ENCODE data around the gene IL1RAPL2.
"Not testable (repeated sequence)": the region's sequence is repeated elsewhere in the genome, so short reads cannot be mapped to it uniquely, and the experiment has no call there.

IL1RAPL2 gene

DNA sequence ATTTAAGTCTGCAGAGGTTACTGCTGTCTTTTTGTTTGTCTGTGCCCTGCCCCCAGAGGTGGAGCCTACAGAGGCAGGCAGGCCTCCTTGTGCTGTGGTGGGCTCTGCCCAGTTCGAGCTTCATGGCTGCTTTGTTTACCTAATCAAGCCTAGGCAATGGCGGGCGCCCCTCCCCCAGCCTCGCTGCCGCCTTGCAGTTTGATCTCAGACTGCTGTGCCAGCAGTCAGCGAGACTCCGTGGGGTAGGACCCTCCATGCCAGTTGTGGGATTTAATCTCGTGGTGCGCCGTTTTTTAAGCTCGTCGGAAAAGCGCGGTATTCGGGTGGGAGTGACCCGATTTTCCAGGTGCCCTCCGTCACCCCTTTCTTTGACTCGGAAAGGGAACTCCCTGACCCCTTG is 111.5 kb downstream of the IL1RAPL2 start:
- not testable (repeated sequence) for DNase-seq (ENCODE audit: low spot score)

DNA sequence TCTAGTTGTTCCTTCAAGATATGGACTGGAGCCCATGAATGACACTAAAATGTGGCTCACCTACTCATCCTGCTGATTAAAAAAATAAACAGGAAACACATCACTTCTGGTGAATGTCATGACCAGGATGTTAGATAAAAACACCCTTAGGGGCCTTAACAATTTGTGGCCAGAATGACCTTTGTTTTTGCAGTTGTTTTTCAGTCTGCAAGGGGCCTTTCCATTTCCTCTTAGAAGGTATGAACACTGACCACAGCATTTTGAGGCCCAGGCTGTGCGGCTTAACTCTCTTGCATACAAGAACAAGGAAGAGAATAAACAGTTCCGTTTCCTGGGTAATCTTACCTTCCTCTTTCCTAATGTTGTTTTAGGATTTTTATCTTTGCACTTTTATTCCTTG is 113.2 kb downstream of the IL1RAPL2 start:
- no peak for DNase-seq (ENCODE audit: low spot score)

GRCh38 chrX:104681214-104681613 is 115.2 kb downstream of the IL1RAPL2 start:
- DNase-seq (ENCODE audit: low spot score) = no peak

- no peak for DNase-seq (ENCODE audit: low spot score)
Measured at GRCh38 chrX:104684077-104684476, 118.1 kb downstream of the IL1RAPL2 start.

- no peak for DNase-seq (ENCODE audit: low spot score)
Measured at GRCh38 chrX:104695593-104695992, 129.6 kb downstream of the IL1RAPL2 start.

DNA sequence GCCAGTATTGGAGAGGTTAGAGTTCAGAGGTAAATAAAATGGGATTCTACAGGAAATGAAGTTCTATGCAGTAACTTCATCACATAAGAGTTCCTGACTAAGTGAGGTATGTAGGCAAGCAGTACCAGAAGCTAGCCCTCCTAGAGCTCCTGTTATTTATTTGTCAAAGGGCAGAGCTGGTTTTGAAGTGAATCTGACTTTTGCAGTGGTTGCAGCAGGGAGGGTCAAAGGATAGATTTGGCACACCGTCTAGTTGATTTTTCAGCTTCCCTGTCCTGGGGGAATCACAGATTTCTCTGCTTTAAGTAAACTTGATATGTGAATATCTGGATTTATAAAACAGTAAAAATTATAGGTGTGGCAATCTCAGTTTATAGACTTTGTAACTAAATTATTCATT is 130.7 kb downstream of the IL1RAPL2 start:
- DNase-seq (ENCODE audit: low spot score) = no peak

GRCh38 chrX:104697294-104697693 is 131.3 kb downstream of the IL1RAPL2 start:
- DNase-seq (ENCODE audit: low spot score) = no peak

DNA sequence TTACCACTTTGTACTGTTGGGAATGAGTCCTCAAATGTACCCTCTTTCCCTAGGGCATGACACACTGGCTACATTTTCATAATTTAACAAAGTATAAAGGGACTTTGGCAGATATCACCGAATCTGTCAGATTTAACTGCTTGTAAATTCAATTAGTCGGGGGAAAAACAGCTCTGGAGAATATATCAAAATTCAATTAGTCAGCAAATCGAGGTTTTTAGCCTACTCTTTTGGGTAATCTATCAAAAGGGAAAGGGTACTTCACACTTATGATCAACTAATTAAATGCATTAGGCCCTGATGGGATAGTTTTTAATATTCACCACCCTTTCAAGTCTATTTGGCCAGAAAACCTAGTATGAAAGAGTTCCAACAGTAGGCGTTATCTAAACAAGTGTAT is 141.0 kb downstream of the IL1RAPL2 start:
- no peak for DNase-seq (ENCODE audit: low spot score)

DNA sequence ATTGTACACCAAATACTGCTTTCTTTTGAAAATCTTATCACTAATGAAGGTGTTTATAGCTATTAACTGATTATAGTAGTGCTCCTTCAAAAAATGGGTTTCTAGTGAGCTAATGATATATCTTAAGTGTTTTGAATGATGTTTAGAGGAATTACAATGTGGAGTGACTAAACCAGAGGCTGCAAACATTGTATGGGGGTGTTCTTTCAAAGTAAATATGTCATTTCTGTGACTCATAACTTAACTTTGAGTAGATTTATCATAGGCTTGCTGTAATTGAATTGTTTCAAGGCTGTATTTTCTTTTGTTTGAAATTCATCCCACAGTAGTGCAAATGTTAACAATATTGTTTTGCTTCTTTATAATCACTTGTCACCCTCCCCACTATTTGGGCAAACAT is 141.6 kb downstream of the IL1RAPL2 start:
- no peak for DNase-seq (ENCODE audit: low spot score)

DNA sequence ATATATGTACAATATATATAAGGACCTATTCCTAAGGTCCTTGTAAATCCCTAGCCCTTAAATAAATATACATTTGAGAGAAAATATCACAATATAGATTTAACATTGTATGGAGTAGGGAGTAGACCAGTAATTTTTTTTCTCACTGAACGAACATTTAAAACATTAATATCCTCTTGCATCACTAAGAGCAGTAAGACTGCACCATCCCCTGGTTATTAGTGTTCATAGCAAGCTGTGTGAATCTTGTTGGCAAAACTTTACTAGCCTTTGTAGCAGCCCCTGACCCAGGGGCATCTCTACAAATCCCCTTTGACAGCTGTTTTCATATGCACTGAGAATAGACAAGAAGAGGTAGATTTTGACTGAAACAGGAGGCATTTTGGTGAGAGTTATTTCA is 146.5 kb downstream of the IL1RAPL2 start:
- no peak for DNase-seq (ENCODE audit: low spot score)

GRCh38 chrX:104721854-104722253 is 155.9 kb downstream of the IL1RAPL2 start:
- DNase-seq (ENCODE audit: low spot score) = no peak

- DNase-seq (ENCODE audit: low spot score) = no peak
Measured at GRCh38 chrX:104728456-104728855, 162.5 kb downstream of the IL1RAPL2 start.

DNA sequence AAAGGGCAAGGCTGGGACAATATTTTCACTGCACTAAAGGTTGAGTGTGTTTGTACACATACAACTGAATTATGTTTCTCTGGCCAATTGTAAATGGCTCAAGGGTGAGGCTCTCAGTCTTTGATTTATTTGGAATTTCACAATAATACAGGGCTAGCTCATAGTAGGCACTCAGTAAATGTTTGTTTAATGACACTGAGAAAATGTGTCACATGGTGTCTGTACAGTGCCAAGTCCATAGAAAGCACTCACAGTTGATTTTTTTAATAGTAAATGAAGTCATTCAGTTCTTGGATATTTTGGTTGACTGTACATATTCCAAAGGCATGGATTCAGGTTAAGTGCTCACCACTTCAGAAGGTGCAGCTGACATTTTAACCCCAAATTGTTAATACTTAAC is 176.4 kb downstream of the IL1RAPL2 start:
- no peak for DNase-seq (ENCODE audit: low spot score)

DNA sequence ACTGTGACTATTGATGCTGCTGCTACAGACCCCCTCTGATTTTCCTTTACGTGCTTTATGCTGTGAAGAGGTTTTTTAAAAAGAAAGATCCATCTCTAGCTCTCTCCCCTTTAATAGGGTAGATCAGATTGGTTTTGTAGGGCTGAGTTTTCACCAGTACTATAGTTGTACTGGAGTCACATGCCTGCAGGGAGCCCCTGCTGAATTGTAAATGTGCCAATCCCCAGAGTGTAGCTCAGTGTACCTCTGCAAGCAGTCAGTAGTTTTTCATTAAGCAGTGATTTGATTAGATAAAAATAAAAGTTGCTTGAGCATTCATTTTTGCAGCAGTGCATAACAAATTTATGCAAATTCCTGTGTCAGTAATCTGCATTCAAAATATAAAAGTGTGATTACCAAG is 179.2 kb downstream of the IL1RAPL2 start:
- no peak for DNase-seq (ENCODE audit: low spot score)

DNA sequence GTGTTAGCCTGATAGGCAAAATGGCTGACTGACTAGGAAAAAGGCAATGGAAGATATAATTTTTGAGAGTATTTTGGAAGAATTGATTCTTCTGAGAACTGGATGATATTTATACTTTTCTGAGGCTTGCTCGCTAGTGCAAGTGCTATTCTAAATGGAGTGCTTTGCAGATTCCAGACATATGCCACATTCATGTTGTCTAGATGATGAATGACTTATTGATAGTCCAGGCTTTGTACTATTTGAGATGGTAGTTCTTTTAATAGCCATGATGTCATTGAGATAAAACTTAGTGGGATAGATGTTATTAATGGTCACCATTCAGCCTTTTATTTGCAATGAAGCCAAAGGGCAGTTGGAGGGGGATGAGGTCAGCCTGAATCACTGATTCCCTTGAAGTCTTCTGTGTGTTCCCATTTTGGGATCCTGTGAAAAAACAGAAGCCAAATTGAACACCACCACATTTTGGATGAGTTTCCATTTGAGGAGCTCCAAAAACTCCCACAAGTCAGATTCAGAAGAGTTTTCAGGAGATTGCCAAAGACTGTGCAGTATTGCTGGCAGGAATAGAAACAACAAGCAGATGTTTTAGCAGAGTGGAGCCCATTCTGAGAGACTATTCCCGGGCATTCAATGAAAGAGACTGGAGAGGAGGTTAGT is 184.1 kb downstream of the IL1RAPL2 start:
- no peak for DNase-seq (ENCODE audit: low spot score)

DNA sequence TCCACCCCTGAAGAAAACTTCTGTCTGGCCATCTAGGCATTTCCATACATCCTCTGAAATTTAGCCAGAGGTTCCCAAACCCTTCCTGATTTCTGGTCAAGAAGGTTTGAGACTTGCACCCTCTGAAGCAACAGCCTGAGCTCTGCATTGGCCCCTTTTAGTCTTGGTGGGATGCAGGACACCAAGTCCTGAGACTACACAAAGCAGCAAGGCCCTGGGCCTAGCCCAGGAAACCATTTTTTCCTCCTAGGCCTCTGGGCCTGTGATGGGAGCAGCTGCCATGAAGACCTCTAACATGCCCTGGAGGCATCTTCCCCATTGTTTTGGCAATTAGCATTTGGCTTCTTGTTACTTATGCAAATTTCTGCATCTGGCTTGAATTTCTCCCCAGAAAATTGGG is 196.6 kb downstream of the IL1RAPL2 start:
- no peak for DNase-seq (ENCODE audit: low spot score)

DNA sequence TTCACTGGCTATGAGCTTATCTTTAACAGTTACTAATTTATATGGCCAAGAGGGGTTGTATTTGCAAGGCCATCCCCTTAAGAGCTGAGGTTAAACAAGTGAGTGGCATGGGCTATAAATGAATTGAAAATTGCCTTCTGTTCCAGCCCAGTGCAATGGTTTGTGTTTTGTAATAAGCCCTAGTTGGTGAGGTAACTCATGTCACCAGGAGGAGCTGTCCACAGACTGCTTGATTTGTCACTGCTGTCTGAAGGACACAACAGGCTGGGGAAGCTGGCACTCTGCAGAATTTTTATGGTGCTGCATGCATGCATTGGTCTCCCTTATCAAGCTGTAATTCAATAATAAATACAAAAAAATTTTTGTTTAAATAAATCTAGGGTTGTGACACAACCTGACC is 223.8 kb downstream of the IL1RAPL2 start:
- no peak for DNase-seq (ENCODE audit: low spot score)

DNA sequence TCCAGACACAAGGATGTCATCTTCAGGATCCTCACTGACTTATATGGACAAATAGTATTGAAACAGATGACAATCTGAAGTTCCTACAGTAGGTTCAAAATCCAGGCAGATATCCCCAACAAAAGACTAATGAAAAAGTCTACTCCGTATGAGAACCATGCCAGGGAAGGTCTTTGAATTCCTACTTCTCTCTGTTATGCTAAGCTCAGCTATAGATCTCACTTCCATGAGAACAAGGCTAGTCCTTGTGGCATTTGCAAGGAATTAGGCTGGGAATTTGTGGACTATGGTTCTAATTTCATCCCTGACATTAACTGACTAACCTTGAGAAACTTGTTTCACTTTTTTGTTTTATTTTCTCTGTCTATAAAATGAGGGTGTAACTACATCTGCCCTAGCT is 229.8 kb downstream of the IL1RAPL2 start:
- DNase-seq (ENCODE audit: low spot score) = no peak

- no peak for DNase-seq (ENCODE audit: low spot score)
Measured at GRCh38 chrX:104803219-104803618, 237.2 kb downstream of the IL1RAPL2 start.

- no peak for DNase-seq (ENCODE audit: low spot score)
Measured at GRCh38 chrX:104806346-104806745, 240.3 kb downstream of the IL1RAPL2 start.

GRCh38 chrX:104833401-104833800 is 267.4 kb downstream of the IL1RAPL2 start:
- DNase-seq (ENCODE audit: low spot score) = no peak

GRCh38 chrX:104842646-104843045 is 276.6 kb downstream of the IL1RAPL2 start:
- no peak for DNase-seq (ENCODE audit: low spot score)

GRCh38 chrX:104852241-104852640 is 286.2 kb downstream of the IL1RAPL2 start:
- no peak for DNase-seq (ENCODE audit: low spot score)

GRCh38 chrX:104854188-104854587 is 288.2 kb downstream of the IL1RAPL2 start:
- DNase-seq (ENCODE audit: low spot score) = no peak

Data from AG08395 (cell line).